IPS DF 6.9 (cell line): Measurements from ENCODE around the gene PERM1.

Experiments used
- DNase-seq: peaks from one replicate; pipeline ENCODE4 v3.0.0-alpha.2; 2013; ENCODE audit warnings: low read depth, low spot score
- H3K27ac ChIP-seq: one replicate; pipeline ENCODE4 v1.5.1; 2013; ENCODE audit warnings: low read length, control low read depth
- H3K27me3 ChIP-seq: 2 replicates; pipeline ENCODE4 v1.6.1; 2013; ENCODE audit warnings: mild to moderate bottlenecking, low read length; ENCODE audit not compliant: control insufficient read depth, insufficient read depth
- H3K36me3 ChIP-seq: 2 replicates; pipeline ENCODE4 v1.6.1; 2013; ENCODE audit warnings: low read length; ENCODE audit not compliant: control insufficient read depth, insufficient read depth
- H3K4me1 ChIP-seq: 2 replicates; pipeline ENCODE4 v1.6.1; 2013; ENCODE audit warnings: low read length; ENCODE audit not compliant: control insufficient read depth, insufficient read depth
- H3K4me3 ChIP-seq: 2 replicates; pipeline ENCODE4 v1.5.1; 2013; ENCODE audit warnings: mild to moderate bottlenecking, low read length
- H3K9me3 ChIP-seq: 2 replicates; pipeline ENCODE4 v1.6.1; 2013; ENCODE audit warnings: low read length, inconsistent platforms; ENCODE audit not compliant: control insufficient read depth, insufficient read depth
- WGBS: extraction: QIAGEN DNeasy Blood & Tissue Kit; methylation state at CpG from one replicate; pipeline ENCODE4 v1.1.7; 2013; ENCODE audit warnings: mixed read lengths, missing lambda C conversion rate; ENCODE audit not compliant: insufficient read length, insufficient coverage; 5-methylcytosine and 5-hydroxymethylcytosine counted together

Gene PERM1

DNA sequence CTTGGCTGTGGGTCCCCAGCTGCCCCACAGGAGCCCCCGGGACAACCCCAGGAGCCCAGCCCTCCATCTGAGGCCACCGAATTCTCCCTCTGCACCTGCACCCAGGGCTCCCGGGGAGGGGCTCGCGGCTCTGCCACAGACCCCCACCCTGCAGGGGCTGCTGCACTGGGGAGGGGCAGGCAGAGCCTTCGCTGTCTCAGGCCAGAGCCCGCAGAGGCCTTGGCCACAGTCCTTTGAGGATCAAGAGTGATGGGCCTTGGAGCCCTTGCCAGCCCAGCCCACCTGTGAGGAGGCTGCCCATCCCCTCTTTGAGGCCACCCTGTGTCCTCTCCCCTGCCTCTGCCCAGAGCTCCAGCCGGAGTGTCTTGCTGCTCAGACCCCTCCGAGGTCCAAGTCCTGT is 6.5 kb downstream of the PERM1 start:
- H3K4me1 ChIP-seq, result peaks cover 2% of the 10 kb centered on the region
- H3K27me3 ChIP-seq, result no peaks in the 10 kb centered on the region; the same call in 1 of the 2 replicates
- H3K36me3 ChIP-seq, result no peaks in the 10 kb centered on the region
- no peaks in the 10 kb centered on the region for H3K9me3 ChIP-seq
- no peak overlapping the region for H3K27ac ChIP-seq
- no peak overlapping the region for H3K4me3 ChIP-seq
- WGBS, result no CpG with 5 or more reads among the region's 9 CpGs
- no peak for DNase-seq

- no CpG with 5 or more reads among the region's 17 CpGs for WGBS
- no peaks in the 10 kb centered on the region; the same call in 1 of the 2 replicates for H3K27me3 ChIP-seq
- no peaks in the 10 kb centered on the region for H3K36me3 ChIP-seq
- no peak overlapping the region for H3K27ac ChIP-seq
- H3K4me1 ChIP-seq, result peaks cover 5% of the 10 kb centered on the region
- DNase-seq, result no peak
- H3K4me3 ChIP-seq, result no peak overlapping the region
- H3K9me3 ChIP-seq, result no peaks in the 10 kb centered on the region
Measured at GRCh38 chr1:974687-975328, 7.1 kb downstream of the PERM1 start.

- no peaks in the 10 kb centered on the region for H3K9me3 ChIP-seq
- no CpG with 5 or more reads among the region's 11 CpGs for WGBS
- H3K27ac ChIP-seq, result no peak overlapping the region
- no peaks in the 10 kb centered on the region for H3K36me3 ChIP-seq
- no peaks in the 10 kb centered on the region; the same call in 1 of the 2 replicates for H3K27me3 ChIP-seq
- no peak overlapping the region for H3K4me3 ChIP-seq
- peaks cover 5% of the 10 kb centered on the region for H3K4me1 ChIP-seq
- no peak for DNase-seq
Measured at GRCh38 chr1:974293-974640, 7.6 kb downstream of the PERM1 start.

DNA sequence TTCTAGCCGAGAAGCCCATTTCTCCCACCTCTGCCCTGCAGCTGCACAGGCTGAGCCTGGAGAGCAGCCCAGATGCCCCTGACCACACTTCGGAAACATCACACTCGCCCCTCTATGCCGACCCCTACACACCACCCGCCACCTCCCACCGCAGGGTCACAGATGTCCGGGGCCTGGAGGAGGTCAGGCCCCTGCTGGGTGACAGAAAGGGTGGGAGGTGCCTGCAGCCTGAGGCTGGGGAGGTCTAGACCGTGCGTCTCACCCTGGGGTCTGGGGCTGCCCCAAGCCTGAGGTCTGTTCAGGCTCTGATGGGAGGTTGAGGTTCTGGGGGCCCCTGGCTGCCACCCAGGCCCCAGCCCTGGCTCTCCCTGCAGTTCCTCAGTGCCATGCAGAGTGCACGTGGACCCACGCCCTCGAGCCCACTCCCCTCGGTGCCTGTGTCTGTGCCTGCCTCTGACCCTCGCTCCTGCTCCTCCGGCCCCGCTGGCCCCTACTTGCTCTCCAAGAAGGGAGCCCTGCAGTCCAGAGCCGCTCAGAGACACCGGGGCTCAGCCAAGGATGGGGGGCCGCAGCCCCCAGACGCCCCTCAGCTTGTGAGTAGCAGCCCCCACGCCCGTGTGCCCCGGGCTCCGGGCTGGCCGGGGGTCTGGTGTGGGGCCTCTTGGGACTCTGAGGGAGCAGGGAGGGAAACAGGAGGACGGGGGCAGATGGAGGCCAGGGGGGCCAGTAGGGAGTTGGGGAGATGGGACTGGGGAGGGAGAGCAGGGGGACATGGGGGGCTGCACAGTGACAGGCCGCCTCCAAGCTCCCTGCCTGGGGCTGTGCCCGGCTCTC is 8.2 kb downstream of the PERM1 start:
- peaks cover 5% of the 10 kb centered on the region for H3K4me1 ChIP-seq
- H3K36me3 ChIP-seq, result no peaks in the 10 kb centered on the region
- DNase-seq, result no peak
- H3K4me3 ChIP-seq, result no peak overlapping the region
- no peaks in the 10 kb centered on the region; the same call in 1 of the 2 replicates for H3K27me3 ChIP-seq
- WGBS, result no CpG with 5 or more reads among the region's 28 CpGs
- H3K27ac ChIP-seq, result no peak overlapping the region
- no peaks in the 10 kb centered on the region for H3K9me3 ChIP-seq

DNA sequence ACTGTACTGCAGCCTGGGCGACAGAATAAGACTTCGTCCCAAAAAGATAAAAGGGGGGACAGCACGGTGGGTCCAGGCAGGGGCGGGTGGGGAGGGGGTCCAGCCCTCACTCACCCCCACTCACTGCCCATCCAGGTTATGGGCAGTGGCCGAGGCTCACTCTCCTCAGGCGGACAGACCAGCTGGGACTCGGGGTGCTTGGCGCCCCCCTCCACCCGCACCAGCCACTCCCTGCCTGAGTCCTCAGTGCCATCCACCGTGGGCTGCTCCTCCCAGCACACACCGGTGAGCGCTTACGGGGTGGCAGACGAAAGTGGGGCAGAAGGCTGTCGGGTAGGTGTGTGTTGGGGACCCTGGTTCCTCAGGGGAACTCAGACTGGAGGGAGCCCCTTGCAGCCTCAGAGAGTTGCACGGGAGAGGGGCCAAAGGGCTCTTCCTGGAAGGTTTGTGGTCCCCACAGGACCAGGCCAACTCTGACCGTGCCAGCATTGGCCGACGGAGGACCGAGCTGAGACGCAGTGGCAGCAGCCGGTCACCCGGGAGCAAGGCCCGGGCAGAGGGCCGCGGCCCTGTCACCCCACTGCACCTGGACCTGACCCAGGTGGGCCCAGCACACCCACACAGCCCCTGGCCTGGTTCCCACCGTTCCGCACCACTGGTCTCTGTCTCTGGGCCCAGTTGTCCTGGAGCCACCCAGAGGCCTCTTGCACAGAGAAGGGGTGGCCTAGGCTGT is 9.0 kb downstream of the PERM1 start:
- Histone ChIP-seq H3K36me3 (no peaks in the 10 kb centered on the region; the same call in 1 of the 2 replicates), H3K4me1 (peaks cover 5% of the 10 kb centered on the region), H3K4me3 (no peak overlapping the region), H3K27me3 (peaks cover 2% of the 10 kb centered on the region; the same call in 1 of the 2 replicates), H3K27ac (no peak overlapping the region), H3K9me3 (no peaks in the 10 kb centered on the region)
- DNase-seq, result no peak
- no CpG with 5 or more reads among the region's 28 CpGs for WGBS

DNA sequence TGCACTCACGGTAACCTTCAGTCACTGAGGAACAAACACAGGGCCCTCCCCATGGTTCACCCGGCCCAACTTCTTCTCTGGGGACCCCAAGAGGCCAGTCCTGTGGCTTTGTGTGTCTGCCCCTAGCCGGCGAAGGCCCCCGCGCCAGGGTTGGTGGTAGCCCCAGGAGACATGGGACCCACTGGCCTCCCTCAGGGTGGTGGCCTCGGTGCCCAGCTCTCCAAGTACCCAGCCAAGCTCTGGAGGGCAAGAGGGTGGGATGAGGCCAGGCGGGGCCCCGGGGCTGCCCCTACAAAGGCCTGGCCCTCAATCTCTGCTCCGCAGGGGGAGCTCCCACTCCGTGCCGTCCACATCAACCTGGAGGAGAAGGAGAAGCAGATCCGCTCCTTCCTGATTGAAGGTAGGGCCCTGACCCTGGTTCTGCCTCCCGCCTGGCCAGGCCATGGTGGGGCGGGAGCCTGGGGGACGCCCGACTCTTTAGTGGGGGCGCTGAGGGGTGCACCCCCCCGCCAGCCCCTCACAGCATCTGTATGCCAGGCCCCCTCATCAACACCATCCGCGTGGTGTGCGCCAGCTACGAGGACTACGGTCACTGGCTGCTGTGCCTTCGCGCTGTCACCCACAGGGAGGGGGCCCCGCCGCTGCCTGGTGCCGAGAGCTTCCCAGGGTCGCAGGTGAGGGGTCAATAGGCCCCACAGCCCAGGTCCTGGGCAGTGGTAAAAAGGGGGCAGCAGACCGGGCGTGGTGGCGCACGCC is 10.0 kb downstream of the PERM1 start:
- no peaks in the 10 kb centered on the region for H3K9me3 ChIP-seq
- H3K4me3 ChIP-seq, result no peak overlapping the region
- WGBS, result no CpG with 5 or more reads among the region's 34 CpGs
- H3K4me1 ChIP-seq, result peaks cover 5% of the 10 kb centered on the region
- H3K27me3 ChIP-seq, result peaks cover 5% of the 10 kb centered on the region; the same call in 1 of the 2 replicates
- no peak for DNase-seq
- no peaks in the 10 kb centered on the region; the same call in 1 of the 2 replicates for H3K36me3 ChIP-seq
- H3K27ac ChIP-seq, result no peak overlapping the region

- Histone ChIP-seq H3K36me3 (no peaks in the 10 kb centered on the region; the same call in 1 of the 2 replicates), H3K27ac (no peak overlapping the region), H3K4me1 (peaks cover 5% of the 10 kb centered on the region), H3K27me3 (peaks cover 5% of the 10 kb centered on the region; the same call in 1 of the 2 replicates), H3K9me3 (no peaks in the 10 kb centered on the region), H3K4me3 (no peak overlapping the region)
- WGBS, result no CpG with 5 or more reads among the region's 42 CpGs
- no peak for DNase-seq
Measured at GRCh38 chr1:970973-971730, 10.7 kb downstream of the PERM1 start.

GRCh38 chr1:970242-970972 is 11.5 kb downstream of the PERM1 start:
- Histone ChIP-seq H3K9me3 (no peaks in the 10 kb centered on the region), H3K27ac (no peak overlapping the region), H3K4me3 (no peak overlapping the region; the same call in 1 of the 2 replicates), H3K36me3 (no peaks in the 10 kb centered on the region; the same call in 1 of the 2 replicates), H3K4me1 (peaks cover 6% of the 10 kb centered on the region), H3K27me3 (peaks cover 5% of the 10 kb centered on the region; the same call in 1 of the 2 replicates)
- DNase-seq, result no peak
- WGBS, result no CpG with 5 or more reads among the region's 33 CpGs

DNA sequence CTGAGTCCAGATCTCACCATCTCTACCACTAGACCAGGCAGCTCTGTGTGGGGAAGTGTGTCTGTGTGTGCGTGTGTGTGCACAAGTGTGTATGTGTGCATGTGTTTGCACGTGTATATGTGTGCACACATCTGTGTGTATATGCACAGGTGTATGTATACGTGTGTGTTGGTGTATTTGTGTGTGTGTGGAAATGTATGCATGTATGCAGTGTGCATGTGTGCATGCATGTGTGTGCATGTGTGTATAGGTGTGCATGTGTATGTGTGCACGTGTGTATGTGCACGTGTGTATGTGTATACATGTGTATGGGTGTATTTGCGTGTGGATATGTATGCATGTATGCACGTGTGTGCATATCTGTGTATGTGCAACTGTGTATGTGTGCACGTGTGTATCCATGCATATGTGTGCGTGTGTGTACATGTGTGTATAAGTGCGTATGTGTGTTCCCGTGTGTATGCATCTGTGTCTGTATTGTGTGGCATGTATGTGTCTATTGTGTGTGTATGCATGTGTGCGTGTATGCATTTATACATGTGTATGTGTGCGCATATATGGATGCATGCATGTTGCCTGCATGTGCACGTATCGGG is 12.5 kb downstream of the PERM1 start:
- Histone ChIP-seq H3K4me3 (no peak overlapping the region), H3K27me3 (peaks cover 5% of the 10 kb centered on the region; the same call in 1 of the 2 replicates), H3K27ac (no peak overlapping the region), H3K36me3 (no peaks in the 10 kb centered on the region; the same call in 1 of the 2 replicates), H3K4me1 (peaks cover 6% of the 10 kb centered on the region), H3K9me3 (no peaks in the 10 kb centered on the region)
- WGBS, result no CpG with 5 or more reads among the region's 15 CpGs
- DNase-seq, result no peak
